BJ (cell line): Measurements from ENCODE around the gene MRPL48. TPM values are rescaled to one million over a fixed set of nuclear protein-coding genes. Genes with fewer than 3 reads are reported as not detected.
A peak's percentile ranks its signal among the peaks of the same experiment; 100 is the strongest.

Source experiments
- CTCF ChIA-PET: fragments of 350-600 bp; formaldehyde crosslinking; extraction: SDS; loops from one replicate; lab custom pipeline; 2021; ENCODE audit warnings: antibody characterized with exemption, inconsistent platforms; lab: Yijun Ruan, JAX
- POLR2A ChIA-PET: fragments of 300-600 bp; sonication (Branson Sonifier 250); formaldehyde crosslinking; extraction: SDS; loops from one replicate; lab custom pipeline; 2021; ENCODE audit warnings: antibody characterized with exemption; lab: Charles Lee
- DNase-seq: peaks from one replicate; pipeline ENCODE4 v3.0.0-alpha.2; 2011; ENCODE audit warnings: low read depth
- H3K27me3 ChIP-seq: 2 replicates; pipeline ENCODE4 v1.6.0; 2011; ENCODE audit warnings: low read length; ENCODE audit not compliant: control insufficient read depth, insufficient read depth
- H3K36me3 ChIP-seq: 2 replicates; pipeline ENCODE4 v1.5.1; 2011; ENCODE audit warnings: low read length; ENCODE audit not compliant: control insufficient read depth, insufficient read depth
- H3K4me3 ChIP-seq: 2 replicates; pipeline ENCODE4 v1.5.1; 2011; ENCODE audit warnings: low read depth, mild to moderate bottlenecking, control low read depth, low read length
- polyA plus RNA-seq: library from polyadenylated mRNA; depleted of rRNA; stranded (reverse); fragments of >200 nt; gene quantifications from 2 replicates; pipeline ENCODE4 v1.2.3, GENCODE V29; 2011
- TF ChIP-seq, protein P1 (sequence below): IDR thresholded peaks from 2 replicates; pipeline ENCODE4 v1.5.1; 2011; ENCODE audit warnings: low read depth, mild to moderate bottlenecking, control low read depth, inconsistent platforms, low read length, moderate library complexity; ENCODE audit not compliant: insufficient read depth

The MRPL48 gene
- polyA plus RNA-seq, 1 experiment, result 52.3 TPM

DNA sequence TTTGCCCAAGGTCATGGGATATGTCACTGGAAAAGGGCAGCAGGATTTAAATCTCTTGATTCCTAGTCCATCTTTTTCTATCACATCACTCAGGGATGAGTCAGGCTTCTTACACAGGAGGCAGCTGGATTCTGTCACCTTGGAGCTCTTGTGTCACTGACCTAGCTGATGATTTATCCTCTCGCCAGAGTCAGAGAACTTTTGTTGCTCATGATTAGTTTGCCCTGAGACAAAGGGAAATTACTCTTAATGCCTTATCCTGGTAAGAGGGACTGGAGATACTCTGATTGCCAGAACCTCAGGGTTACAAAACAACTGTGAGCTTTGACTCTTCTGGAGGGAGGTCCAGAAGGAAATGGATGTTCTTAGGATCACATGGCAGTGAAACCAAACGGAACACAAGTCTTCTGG, 78.9 kb downstream of the MRPL48 start:
- CTCF ChIA-PET, result interaction anchor here (0.7 to 1.4 kb wide), 2 partner anchors 10 to 62 kb away, joined by 3 read pairs; no protein-coding TSS in a partner anchor
- Histone ChIP-seq H3K4me3 (no peak overlapping the region), H3K36me3 (no peaks in the 10 kb centered on the region), H3K27me3 (no peaks in the 10 kb centered on the region)
- DNase-seq, result peak; percentile 49
- TF ChIP-seq, protein P1, sequence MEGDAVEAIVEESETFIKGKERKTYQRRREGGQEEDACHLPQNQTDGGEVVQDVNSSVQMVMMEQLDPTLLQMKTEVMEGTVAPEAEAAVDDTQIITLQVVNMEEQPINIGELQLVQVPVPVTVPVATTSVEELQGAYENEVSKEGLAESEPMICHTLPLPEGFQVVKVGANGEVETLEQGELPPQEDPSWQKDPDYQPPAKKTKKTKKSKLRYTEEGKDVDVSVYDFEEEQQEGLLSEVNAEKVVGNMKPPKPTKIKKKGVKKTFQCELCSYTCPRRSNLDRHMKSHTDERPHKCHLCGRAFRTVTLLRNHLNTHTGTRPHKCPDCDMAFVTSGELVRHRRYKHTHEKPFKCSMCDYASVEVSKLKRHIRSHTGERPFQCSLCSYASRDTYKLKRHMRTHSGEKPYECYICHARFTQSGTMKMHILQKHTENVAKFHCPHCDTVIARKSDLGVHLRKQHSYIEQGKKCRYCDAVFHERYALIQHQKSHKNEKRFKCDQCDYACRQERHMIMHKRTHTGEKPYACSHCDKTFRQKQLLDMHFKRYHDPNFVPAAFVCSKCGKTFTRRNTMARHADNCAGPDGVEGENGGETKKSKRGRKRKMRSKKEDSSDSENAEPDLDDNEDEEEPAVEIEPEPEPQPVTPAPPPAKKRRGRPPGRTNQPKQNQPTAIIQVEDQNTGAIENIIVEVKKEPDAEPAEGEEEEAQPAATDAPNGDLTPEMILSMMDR, result no peak
- POLR2A ChIA-PET, result no interaction called here

DNA sequence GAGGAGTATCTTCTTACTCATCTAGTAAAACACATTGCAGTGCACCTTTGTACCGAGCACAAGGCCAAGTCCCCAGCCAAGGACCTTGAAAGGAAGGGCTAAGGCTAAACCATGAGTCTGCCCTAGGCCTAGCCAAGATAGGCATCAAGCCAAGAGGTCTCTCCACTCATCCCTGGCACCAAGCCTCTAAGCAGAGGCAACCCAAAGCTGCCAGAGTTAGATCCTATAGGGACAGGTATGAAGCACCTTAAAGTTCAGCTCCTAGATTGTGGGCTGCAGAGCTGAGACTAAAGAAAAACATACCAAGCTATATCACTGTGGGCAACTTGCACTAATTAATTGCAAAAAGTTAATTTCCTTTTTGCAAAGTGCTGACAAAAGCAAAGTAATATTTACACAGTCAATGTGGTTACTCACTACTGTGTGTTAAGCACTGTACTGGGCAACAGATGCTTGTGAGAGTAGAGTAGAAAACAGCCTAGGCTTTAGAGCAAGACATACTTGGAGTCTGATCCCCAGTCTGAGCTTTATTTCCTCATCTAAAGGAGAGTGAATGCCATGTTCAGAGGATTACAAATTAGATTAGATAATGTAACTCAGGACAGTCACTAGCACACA, 81.8 kb downstream of the MRPL48 start:
- DNase-seq, result no peak
- Histone ChIP-seq H3K4me3 (no peak overlapping the region), H3K36me3 (peaks cover 3% of the 10 kb centered on the region), H3K27me3 (no peaks in the 10 kb centered on the region)
- TF ChIP-seq, protein P1, result no peak
- POLR2A ChIA-PET, result no interaction called here
- CTCF ChIA-PET, result no interaction called here

DNA sequence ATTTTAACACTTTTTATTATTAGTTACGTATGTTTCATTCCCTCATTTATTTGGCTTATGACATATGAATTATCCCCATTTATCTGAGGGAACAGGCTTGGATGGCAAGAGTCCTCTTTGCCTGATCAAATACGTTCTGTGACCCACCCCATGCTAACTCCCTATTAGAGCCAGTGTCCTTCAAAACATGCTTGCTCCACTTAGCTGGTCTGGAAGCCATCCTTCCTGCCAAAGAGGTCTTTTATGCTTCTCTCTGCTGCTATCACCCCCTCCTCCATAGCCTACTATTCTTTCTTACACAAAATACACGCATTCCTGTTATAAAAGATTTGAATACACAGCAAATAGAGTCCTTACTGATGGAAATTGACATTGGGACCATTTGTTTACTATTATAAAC, 82.6 kb downstream of the MRPL48 start:
- TF ChIP-seq, protein P1, result no peak
- H3K4me3 ChIP-seq, result no peak overlapping the region
- CTCF ChIA-PET, result no interaction called here
- H3K36me3 ChIP-seq, result peaks cover 3% of the 10 kb centered on the region
- no peaks in the 10 kb centered on the region for H3K27me3 ChIP-seq
- POLR2A ChIA-PET, result no interaction called here
- DNase-seq, result no peak

DNA sequence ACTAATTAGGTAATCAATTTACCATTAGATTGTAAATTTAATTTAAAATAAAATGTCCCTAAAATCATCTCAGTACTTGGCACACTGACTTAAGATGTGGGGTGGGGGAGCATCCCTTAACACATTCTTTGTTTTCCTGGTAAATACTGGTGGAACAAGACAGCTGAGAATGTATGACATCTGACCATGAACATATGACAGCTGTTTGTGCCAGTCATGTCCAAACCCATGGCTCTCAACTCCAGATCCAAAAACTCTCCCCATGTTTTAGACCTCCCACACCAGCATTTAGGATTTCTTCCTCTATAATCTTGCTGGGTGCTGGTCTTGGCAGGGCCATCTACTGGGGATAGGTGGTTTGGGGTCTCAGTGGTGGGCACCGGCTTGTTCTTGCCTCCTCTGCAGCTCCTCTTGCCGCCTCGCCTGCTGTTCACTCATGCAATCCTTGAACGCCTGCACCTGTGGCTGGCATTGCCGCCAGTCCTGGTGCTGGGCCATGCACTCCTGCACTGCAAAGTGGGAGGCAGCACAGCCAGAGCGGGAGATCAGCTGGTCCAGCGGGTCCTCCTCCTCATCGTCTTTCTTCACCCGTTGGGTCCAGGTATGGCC, 85.2 kb downstream of the MRPL48 start:
- ChIA-PET POLR2A (interaction anchor here (0.7 kb wide), 1 partner anchor 74 kb away, joined by 3 read pairs; no protein-coding TSS in a partner anchor), CTCF (no interaction called here)
- Histone ChIP-seq H3K27me3 (no peaks in the 10 kb centered on the region), H3K4me3 (no peak overlapping the region), H3K36me3 (peaks cover 3% of the 10 kb centered on the region)
- TF ChIP-seq, protein P1, result no peak
- DNase-seq, result no peak

DNA sequence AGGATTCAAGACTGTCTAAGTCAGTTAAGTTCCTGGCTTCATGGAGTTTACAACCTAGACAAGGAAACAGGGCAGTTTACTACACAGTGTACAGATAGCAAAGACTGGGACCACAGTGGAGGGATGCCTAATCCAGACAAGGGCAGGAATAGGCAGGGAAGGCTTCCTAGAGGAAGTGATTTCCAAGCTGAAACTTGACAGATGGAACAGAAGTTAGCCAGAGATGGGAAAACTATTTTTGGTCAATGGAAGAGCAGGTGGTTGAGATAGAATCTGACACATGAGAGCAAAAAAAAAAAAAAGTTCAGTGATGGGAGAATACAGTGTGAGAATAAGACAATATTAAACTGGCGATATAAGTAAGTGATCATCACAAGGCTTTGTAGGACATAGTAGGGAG, 87.7 kb downstream of the MRPL48 start:
- Histone ChIP-seq H3K36me3 (peaks cover 3% of the 10 kb centered on the region), H3K4me3 (peak overlapping the region; percentile 62; the same call in 1 of the 2 replicates), H3K27me3 (no peaks in the 10 kb centered on the region)
- no peak for DNase-seq
- ChIA-PET POLR2A (no interaction called here), CTCF (no interaction called here)
- TF ChIP-seq, protein P1, result no peak
